DOHH2 (cell line): Measurements from ENCODE around the gene BICRA.

Experiments
- H3F3A ChIP-seq: fragments of 200-600 bp; sonication (generic), shearing (Covaris generic); 2 replicates; pipeline ENCODE4 v1.6.0; 2016; ENCODE audit warnings: antibody characterized with exemption, mild to moderate bottlenecking; ENCODE audit not compliant: control insufficient read depth, insufficient read depth
- H3K27ac ChIP-seq: fragments of 200-600 bp; sonication (generic); 2 replicates; pipeline ENCODE4 v1.5.1; 2014; ENCODE audit warnings: low read depth, mild to moderate bottlenecking, low read length, moderate library complexity
- H3K27me3 ChIP-seq: fragments of 200-600 bp; sonication (generic); 2 replicates; pipeline ENCODE4 v1.6.1; 2014; ENCODE audit warnings: mild to moderate bottlenecking, low read length, mixed read lengths; ENCODE audit not compliant: control insufficient read depth
- H3K36me3 ChIP-seq: fragments of 200-600 bp; sonication (generic); 2 replicates; pipeline ENCODE4 v1.6.1; 2014; ENCODE audit warnings: mild to moderate bottlenecking, low read length, moderate library complexity, mixed read lengths; ENCODE audit not compliant: control insufficient read depth
- H3K4me1 ChIP-seq: fragments of 200-600 bp; sonication (generic); 2 replicates; pipeline ENCODE4 v1.6.1; 2014; ENCODE audit warnings: mild to moderate bottlenecking, low read length, mixed read lengths; ENCODE audit not compliant: control insufficient read depth
- H3K4me2 ChIP-seq: fragments of 200-600 bp; sonication (generic); 2 replicates; pipeline ENCODE4 v1.6.0; 2014; ENCODE audit warnings: mild to moderate bottlenecking, low read length, moderate library complexity
- H3K4me3 ChIP-seq: fragments of 200-600 bp; sonication (generic); 2 replicates; pipeline ENCODE4 v1.5.1; 2014; ENCODE audit warnings: mild to moderate bottlenecking, low read length, mixed read lengths
- H3K79me2 ChIP-seq: fragments of 200-600 bp; sonication (generic); 2 replicates; pipeline ENCODE4 v1.6.1; 2014; ENCODE audit warnings: mild to moderate bottlenecking, low read length, mixed read lengths; ENCODE audit not compliant: control insufficient read depth
- H3K9me2 ChIP-seq: fragments of 200-600 bp; sonication (generic); replicated peaks from 2 replicates; pipeline ENCODE4 v1.6.1; 2014; ENCODE audit warnings: mild to moderate bottlenecking, low read length, mixed read lengths; ENCODE audit not compliant: control insufficient read depth
- H3K9me3 ChIP-seq: fragments of 200-600 bp; sonication (generic); 2 replicates; pipeline ENCODE4 v1.6.1; 2014; ENCODE audit warnings: antibody characterized with exemption, low read length, mixed read lengths; ENCODE audit not compliant: control insufficient read depth, insufficient read depth
- H4K20me1 ChIP-seq: fragments of 200-600 bp; sonication (generic); 2 replicates; pipeline ENCODE4 v1.6.0; 2014; ENCODE audit warnings: low read depth, mild to moderate bottlenecking, antibody characterized with exemption, low read length, moderate library complexity; ENCODE audit not compliant: control insufficient read depth, insufficient read depth
- CTCF ChIP-seq: fragments of 200-600 bp; sonication (generic); IDR thresholded peaks from one replicate; pipeline ENCODE4 v1.5.1; 2014; ENCODE audit warnings: antibody characterized with exemption, mild to moderate bottlenecking, low read depth, low read length; ENCODE audit not compliant: poor library complexity, severe bottlenecking
- EZH2phosphoT487 ChIP-seq: fragments of 200-600 bp; sonication (generic); IDR thresholded peaks from 2 replicates; pipeline ENCODE4 v1.6.1; 2017; ENCODE audit warnings: borderline replicate concordance, mild to moderate bottlenecking, antibody characterized with exemption, low read length, moderate library complexity, mixed read lengths

The BICRA gene

GRCh38 chr19:47650700-47651099 lies 41.8 kb downstream of the BICRA start:
- Histone ChIP-seq H3K4me2 (no peak overlapping the region), H3K27ac (no peak overlapping the region), H3K79me2 (peaks cover 73% of the 10 kb centered on the region), H3K9me2 (no peaks in the 10 kb centered on the region), H3K4me1 (no peaks in the 10 kb centered on the region), H3K4me3 (no peak overlapping the region), H3K36me3 (no peaks in the 10 kb centered on the region), H4K20me1 (0 out of 2 replicates have a peak, but pooled peaks cover 3% of the 10 kb centered on the region), H3K27me3 (no peaks in the 10 kb centered on the region), H3F3A (no peaks in the 10 kb centered on the region), H3K9me3 (no peaks in the 10 kb centered on the region)
- TF ChIP-seq CTCF (no peak), EZH2phosphoT487 (no peak)

GRCh38 chr19:47651132-47651531 lies 42.2 kb downstream of the BICRA start:
- Histone ChIP-seq H3K79me2 (peaks cover 74% of the 10 kb centered on the region), H3K9me2 (no peaks in the 10 kb centered on the region), H3F3A (no peaks in the 10 kb centered on the region), H3K4me3 (no peak overlapping the region), H3K4me2 (no peak overlapping the region), H3K4me1 (no peaks in the 10 kb centered on the region), H3K36me3 (no peaks in the 10 kb centered on the region), H3K27ac (no peak overlapping the region), H3K9me3 (no peaks in the 10 kb centered on the region), H3K27me3 (no peaks in the 10 kb centered on the region), H4K20me1 (0 out of 2 replicates have a peak, but pooled peaks cover 3% of the 10 kb centered on the region)
- TF ChIP-seq EZH2phosphoT487 (no peak), CTCF (no peak)

GRCh38 chr19:47651691-47652090 lies 42.8 kb downstream of the BICRA start:
- Histone ChIP-seq H3K36me3 (no peaks in the 10 kb centered on the region), H3F3A (no peaks in the 10 kb centered on the region), H3K4me3 (no peak overlapping the region), H3K4me2 (no peak overlapping the region), H3K27ac (no peak overlapping the region), H3K4me1 (no peaks in the 10 kb centered on the region), H3K9me2 (no peaks in the 10 kb centered on the region), H3K79me2 (peaks cover 74% of the 10 kb centered on the region), H3K27me3 (no peaks in the 10 kb centered on the region), H4K20me1 (0 out of 2 replicates have a peak, but pooled peaks cover 3% of the 10 kb centered on the region), H3K9me3 (no peaks in the 10 kb centered on the region)
- TF ChIP-seq EZH2phosphoT487 (no peak), CTCF (no peak)

GRCh38 chr19:47652285-47652684 lies 43.4 kb downstream of the BICRA start:
- Histone ChIP-seq H3K79me2 (peaks cover 71% of the 10 kb centered on the region), H3K4me1 (no peaks in the 10 kb centered on the region), H3K9me3 (no peaks in the 10 kb centered on the region), H3K9me2 (no peaks in the 10 kb centered on the region), H4K20me1 (0 out of 2 replicates have a peak, but pooled peaks cover 3% of the 10 kb centered on the region), H3K4me3 (no peak overlapping the region), H3K36me3 (no peaks in the 10 kb centered on the region), H3K4me2 (no peak overlapping the region), H3K27ac (no peak overlapping the region), H3K27me3 (no peaks in the 10 kb centered on the region), H3F3A (no peaks in the 10 kb centered on the region)
- TF ChIP-seq EZH2phosphoT487 (no peak), CTCF (no peak)
